ENCODE data around the gene CFAP57.

GRCh38 chr1:43279666-43280065, 107.5 kb downstream of the CFAP57 start:
- TF ChIP-seq CTCF (IDR thresholded peaks at IDR 0.05; ENCODE audit: insufficient read depth, low read length, poor library complexity, severe bottlenecking) (no peak), EZH2phosphoT487 (conservative IDR thresholded peaks at IDR 0.05; ENCODE audit: low read length) (no peak)
